C4-2B (cell line): ENCODE measurements around the gene GOLT1B.

Experiments used
- H3K27ac ChIP-seq: fragments of 450-650 bp; 2 replicates; pipeline ENCODE4 v1.5.1; 2017
- ZFX ChIP-seq: fragments of 450-650 bp; IDR thresholded peaks from 2 replicates; pipeline ENCODE4 v1.6.1; 2017
- TF ChIP-seq, protein P1 (sequence below): fragments of 450-650 bp; conservative IDR thresholded peaks from 2 replicates; pipeline ENCODE4 v1.5.1; 2017; ENCODE audit warnings: mild to moderate bottlenecking

The GOLT1B gene

DNA sequence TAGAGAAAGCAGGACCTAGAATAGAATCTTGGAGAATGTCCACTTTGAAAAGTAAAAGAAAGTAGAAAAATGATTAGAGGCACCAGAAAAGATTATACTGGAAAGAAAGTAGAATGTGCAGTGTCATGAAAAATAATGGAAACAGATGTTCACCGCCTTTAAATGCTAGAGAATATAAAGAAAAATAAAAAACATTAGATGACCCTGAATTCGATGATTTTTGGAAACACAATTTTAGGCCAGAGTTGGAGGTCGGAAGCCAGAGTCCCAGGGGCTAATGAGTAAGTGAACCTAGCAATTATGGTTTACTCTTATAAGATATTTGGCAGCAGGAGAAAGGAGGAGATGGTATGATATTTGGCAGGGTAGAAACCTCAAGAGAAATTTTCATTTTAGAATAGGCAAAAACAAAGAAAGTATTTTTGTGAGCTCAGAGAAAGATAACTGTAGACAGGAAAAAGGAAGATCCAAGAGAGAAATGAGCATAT is 65.4 kb downstream of the GOLT1B start:
- TF ChIP-seq, protein P1, sequence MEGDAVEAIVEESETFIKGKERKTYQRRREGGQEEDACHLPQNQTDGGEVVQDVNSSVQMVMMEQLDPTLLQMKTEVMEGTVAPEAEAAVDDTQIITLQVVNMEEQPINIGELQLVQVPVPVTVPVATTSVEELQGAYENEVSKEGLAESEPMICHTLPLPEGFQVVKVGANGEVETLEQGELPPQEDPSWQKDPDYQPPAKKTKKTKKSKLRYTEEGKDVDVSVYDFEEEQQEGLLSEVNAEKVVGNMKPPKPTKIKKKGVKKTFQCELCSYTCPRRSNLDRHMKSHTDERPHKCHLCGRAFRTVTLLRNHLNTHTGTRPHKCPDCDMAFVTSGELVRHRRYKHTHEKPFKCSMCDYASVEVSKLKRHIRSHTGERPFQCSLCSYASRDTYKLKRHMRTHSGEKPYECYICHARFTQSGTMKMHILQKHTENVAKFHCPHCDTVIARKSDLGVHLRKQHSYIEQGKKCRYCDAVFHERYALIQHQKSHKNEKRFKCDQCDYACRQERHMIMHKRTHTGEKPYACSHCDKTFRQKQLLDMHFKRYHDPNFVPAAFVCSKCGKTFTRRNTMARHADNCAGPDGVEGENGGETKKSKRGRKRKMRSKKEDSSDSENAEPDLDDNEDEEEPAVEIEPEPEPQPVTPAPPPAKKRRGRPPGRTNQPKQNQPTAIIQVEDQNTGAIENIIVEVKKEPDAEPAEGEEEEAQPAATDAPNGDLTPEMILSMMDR, result no peak
- no peak for TF ChIP-seq ZFX
- H3K27ac ChIP-seq, result no peak overlapping the region
